HuH-7 (cell line): ENCODE results near the gene EIF3A.
A peak's percentile ranks its signal among the peaks of the same experiment; 100 is the strongest.
"Not testable (repeated sequence)": the region's sequence is repeated elsewhere in the genome, so short reads cannot be mapped to it uniquely, and the experiment has no call there.

Source experiments
- DNase-seq: peaks from one replicate; pipeline ENCODE4 v3.0.0; 2011; ENCODE audit warnings: low spot score

The EIF3A gene, protein sequence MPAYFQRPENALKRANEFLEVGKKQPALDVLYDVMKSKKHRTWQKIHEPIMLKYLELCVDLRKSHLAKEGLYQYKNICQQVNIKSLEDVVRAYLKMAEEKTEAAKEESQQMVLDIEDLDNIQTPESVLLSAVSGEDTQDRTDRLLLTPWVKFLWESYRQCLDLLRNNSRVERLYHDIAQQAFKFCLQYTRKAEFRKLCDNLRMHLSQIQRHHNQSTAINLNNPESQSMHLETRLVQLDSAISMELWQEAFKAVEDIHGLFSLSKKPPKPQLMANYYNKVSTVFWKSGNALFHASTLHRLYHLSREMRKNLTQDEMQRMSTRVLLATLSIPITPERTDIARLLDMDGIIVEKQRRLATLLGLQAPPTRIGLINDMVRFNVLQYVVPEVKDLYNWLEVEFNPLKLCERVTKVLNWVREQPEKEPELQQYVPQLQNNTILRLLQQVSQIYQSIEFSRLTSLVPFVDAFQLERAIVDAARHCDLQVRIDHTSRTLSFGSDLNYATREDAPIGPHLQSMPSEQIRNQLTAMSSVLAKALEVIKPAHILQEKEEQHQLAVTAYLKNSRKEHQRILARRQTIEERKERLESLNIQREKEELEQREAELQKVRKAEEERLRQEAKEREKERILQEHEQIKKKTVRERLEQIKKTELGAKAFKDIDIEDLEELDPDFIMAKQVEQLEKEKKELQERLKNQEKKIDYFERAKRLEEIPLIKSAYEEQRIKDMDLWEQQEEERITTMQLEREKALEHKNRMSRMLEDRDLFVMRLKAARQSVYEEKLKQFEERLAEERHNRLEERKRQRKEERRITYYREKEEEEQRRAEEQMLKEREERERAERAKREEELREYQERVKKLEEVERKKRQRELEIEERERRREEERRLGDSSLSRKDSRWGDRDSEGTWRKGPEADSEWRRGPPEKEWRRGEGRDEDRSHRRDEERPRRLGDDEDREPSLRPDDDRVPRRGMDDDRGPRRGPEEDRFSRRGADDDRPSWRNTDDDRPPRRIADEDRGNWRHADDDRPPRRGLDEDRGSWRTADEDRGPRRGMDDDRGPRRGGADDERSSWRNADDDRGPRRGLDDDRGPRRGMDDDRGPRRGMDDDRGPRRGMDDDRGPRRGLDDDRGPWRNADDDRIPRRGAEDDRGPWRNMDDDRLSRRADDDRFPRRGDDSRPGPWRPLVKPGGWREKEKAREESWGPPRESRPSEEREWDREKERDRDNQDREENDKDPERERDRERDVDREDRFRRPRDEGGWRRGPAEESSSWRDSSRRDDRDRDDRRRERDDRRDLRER (N-terminal part only)

DNA sequence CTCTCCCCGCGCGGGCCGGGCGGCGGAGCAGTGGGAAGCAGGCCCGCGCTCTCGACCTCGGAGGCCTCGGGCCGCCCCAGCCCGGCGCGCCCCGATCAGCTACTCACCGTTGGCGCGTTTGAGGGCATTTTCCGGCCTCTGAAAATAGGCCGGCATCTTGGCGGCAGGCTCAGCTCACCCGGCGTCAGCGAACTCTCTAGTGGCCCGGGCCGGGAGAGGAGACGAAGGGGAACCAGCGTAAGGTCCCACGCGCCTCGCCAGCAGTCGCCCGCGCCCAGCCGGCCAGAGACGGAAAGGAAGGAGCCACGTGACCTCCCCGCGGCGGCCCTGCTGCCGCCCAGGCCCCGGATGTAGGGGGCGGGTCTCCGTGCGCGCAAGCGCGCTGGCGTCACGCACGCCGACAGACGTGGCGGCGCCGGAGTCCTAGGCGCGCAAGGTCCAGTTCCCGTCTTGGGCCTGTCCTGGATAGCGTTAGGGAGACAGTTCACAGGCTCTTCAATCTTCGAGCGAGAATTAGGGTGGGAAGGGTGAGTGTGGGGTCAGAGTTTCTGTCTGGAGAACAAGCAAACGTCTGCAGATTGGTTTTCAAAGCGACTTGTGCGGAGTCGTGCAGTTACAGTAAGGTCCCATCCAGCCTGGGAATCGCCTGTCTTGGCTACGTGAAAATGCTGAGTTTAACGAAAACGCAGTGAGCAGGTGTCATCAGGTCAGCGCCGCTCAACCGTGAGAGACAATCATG is at the start of gene EIF3A:
TSS of gene EIF3A (minus strand) at position 297 of the 739 bp plus-strand sequence. CDS start at position 156, 141 bp downstream.
- peak; percentile 82 for DNase-seq

DNA sequence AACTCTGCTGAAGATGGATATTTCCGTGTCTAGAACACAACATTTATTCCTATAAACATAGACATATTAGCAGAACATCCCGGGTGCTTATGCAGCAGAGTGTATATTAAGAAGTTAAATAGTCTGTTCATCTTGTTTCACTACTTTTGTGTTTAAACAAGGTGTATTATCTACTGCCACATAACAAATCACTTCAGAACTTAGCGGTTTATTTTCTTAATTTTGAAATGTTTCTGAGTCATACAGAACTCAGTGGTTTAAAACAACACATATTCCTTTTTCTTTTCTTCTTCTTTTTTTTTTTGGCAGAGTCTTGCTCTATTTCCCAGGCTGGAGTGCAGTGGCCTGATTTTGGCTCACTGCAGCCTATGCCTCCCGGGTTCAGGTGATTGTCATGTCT is 49.1 kb upstream of the EIF3A start:
- DNase-seq: no peak

DNA sequence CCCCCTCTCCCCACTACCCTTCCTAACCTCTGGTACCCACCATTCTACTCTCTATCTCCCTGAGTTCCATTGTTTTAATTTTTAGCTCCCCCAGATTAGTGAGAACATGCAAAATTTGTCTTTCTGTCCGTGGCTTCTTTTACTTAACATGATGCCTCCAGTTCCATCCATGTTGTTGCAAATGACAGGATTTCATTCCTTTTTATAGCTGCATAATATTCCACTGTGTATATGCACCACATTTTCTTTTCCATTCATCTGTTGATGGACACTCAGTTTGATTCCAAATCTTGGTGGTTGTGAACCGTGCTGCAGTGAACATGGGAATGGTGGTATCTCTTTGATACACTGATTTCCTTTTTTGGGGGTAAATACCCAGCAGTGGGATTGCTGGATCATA is 45.3 kb upstream of the EIF3A start:
- no peak for DNase-seq

DNA sequence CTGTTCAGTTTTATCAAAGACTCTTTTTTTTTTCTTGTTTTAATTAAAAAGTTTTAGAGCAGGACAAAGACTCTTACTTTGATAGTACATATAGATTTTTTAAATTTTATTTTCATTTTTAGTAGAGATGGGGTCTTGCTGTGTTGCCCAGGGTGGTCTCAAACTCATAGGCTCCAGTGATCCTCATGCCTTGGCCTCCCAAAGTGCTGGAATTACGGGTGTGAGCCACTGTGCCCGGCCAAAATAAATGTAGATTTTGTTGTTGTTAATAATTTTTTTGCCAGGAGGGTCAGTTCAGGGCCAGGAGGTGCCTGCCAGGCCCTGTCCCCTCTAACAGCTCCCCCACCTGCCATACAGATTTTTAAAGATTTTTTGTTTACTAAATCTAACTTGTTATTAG is 40.3 kb upstream of the EIF3A start:
- DNase-seq: no peak

DNA sequence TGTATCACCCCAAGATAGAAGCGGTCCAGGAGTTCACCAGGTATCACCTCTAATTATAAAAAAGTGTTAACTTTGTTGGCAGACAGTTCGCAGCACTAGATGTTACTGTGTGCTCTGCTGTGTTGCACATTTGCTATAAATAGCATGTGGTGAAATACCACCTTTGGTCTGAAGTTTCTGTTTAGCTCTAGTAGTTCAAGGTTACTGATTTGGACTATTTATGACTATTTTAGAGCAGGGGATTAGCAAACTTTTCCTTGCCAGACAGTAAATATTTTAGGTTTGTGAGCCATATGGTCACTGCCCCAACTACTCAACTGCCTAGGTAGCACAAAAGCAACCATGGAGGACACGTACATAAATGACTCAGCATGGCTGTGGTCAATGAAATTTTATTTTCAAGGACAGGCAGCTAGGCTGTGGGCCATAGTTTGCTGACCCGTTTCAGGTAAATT is 39.8 kb upstream of the EIF3A start:
- peak; percentile 44 for DNase-seq

DNA sequence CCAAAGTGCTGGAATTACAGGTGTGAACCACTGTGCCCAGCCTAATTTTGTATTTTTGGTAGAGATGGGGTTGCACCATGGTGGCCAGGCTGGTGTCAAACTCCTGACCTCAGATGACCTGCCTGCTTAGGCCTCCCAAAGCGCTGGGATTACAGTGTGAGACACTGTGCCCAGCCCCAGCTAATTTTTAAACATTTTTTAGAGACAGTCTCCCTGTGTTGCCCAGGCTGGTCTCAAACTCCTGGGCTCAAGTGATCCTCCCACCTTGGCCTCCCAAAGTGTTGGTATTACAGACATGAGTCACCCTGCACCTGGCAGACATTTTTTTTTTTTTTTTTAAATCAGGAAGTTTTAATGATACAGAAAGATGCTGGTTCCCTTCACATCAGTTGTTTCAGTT is 38.8 kb upstream of the EIF3A start:
- DNase-seq: no peak

DNA sequence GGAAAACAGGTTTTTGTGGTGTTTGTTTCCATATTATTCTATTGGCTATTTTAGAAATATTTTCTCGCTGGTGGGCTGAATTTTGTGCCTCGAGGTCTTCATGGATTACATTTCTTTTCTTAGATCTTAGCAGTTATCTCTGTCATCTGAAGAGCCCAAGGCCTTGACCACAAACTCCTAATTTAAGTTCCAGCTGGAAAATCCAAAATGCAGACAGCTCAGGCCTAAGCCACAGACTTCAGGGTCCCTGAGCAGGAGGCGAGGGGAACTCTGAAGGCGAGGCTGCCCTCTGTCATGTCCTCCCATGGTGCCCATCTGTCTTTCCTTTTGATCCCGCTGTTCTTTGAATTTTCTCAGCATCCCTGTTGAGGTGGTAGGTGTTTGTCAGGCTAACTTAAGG is 37.6 kb upstream of the EIF3A start:
- DNase-seq: no peak

DNA sequence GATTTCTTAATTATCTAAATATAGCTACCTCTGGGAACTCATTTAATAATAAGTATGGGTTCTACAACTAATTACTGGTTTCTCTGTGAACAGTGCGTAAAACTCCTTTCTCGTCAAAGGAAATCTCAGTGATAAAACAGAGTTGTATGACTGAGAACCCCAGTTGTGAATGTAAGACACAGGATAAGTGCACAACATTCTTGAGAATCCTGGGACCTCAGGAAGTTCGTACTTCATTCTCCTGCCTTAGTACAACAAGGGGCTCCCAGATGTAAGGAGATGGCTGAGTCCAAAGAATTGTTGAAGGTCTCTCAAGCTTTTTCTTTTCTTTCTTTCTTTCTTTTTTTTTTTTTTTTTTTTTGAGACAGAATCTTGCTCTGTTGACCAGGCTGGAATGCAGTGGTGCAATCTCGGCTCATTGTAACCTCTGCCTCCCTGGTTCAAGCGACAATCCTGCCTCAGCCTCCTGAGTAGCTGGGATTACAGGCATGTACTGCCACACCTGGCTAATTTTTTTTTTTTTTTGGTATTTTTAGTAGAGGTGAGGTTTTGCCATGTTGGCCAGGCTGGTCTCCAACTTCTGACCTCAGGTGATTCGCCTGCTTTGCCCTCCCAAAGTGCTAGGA is 35.8 kb upstream of the EIF3A start:
- DNase-seq: no peak

DNA sequence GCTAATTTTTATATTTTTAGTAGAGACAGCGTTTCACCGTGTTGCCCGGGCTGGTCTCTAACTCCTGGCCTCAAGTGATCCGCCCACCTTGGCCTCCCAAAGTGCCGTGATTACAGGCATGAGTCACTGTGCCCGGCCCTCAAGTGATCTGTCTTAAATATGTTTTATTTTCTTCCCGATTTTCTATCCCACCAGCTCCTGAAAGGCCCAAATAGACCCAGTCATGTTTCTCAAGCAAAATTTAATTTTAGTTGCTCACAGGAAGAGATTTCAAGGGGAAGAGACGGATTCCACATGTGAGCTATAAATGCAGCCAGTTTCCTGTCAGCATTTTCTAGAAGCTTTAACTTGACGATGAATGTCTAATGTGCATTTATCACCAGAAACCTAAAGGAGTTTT is 35.3 kb upstream of the EIF3A start:
- DNase-seq: no peak

DNA sequence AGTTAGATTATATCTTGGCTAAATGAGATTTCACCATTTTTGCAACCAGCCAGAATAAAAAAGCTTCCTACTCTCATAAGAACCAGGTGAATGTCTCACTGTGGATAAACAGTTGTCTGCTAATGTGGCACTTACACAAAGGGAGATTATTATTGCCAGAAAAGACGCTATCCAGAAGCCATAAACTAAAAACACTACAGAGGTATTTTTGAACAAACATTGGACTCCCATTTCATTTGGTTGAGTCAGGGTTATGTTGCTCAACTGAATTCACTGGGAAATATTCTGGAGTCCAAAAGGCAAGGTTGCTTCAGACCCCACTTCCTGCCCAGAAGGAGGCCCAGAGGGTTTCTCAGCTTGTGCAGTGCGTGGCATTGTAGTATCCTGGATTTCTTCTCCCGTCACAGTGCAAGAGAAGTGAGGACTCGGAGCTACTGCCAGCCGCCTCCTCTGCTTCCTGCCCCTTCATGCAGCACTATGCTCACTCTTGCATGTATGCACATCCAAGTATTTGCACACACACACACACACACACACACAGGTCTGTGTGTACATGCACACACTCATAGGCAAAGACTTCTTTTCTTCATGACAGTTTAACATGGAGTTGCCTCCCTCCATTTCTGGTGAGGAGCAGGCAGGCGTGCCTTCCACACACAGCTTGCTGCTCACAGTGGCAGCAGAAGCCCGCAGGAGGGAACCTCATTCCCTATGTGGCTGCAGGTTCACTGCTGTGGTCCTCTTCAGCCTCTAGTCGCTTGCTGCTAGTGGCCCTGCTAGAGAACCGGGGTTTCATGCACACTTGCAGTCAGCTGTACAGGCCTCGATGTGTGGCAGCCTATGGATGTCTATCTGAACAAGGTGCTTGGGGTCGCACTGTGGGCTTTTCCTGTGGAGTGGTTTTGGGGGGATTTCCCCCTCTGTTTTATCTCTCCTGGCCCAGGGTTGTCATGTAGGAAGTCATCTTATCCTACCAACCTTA is 33.4 kb upstream of the EIF3A start:
- DNase-seq: peak; percentile 77

DNA sequence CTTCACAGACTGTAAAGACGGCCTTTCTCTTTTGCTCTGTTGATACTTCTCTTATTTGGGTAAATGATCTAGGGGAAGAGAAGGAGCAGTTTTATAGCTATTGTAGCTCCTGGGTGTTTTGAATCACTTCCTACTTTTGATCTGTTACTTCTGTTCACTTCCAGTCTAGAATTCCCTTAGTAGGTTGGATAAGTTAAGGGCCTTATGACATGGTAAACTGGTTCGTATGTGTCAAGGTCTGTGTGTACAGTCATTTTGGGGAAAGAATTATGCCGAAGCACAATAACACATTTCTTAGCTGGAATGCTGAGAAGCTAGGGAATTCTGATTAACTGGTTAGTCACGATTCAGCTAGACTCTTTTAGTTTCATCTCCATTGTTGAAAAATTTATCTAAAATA is 31.4 kb upstream of the EIF3A start:
- DNase-seq: no peak

DNA sequence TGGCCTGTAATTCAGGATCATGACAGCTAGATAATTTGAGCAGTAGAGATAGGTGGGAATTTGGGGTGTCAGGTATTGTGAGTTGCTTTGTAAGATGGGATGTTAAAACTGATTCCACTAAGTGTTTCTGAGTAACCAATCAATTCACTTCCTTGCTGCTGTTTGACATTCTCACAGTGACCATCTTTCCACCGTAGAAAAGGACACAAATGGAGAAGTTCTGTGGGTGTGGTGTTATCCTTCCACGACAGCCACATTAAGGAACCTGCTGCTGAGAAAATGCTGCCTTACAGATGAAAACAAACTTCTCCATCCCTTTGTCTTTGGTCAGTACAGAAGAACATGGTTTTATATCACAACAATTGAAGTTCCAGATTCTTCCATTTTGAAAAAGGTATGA is 27.2 kb upstream of the EIF3A start:
- DNase-seq: not testable (repeated sequence)

DNA sequence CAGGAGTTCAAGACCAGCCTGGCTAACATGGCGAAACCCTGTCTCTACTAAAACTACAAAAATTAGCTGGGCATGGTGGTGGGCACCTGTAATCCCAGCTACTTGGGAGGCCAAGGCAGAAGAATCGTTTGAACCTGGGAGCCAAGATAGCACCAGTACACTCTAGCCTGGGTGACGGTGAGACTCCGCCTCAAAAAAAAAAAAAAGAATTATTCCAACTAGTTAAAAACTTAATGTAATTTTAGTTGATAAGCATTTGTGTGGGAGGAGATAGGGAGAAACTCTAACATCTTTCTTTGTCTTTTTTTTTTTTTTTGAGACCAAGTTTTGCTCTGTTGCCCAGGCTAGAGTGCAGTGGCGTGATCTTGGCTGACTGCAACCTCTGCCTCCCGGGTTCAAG is 26.5 kb upstream of the EIF3A start:
- not testable (repeated sequence) for DNase-seq

DNA sequence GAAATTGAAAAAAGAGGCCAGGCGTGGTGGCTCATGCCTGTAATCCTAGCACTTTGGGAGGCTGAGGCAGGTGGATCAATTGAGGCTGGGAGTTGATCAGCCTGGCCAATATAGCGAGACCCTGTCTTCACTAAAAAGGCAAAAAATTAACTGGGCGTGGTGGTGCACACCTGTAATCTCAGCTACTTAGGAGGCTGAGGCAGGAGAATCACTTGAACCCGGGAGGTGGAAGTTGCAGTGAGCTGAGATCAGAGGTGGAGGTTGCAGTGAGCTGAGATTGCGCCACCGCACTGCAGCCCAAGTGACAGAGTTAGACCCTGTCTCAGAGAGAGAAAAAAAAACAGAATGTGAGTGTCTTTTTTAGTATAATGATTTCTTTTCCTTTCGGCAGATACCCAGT is 25.3 kb upstream of the EIF3A start:
- DNase-seq: not testable (repeated sequence)

DNA sequence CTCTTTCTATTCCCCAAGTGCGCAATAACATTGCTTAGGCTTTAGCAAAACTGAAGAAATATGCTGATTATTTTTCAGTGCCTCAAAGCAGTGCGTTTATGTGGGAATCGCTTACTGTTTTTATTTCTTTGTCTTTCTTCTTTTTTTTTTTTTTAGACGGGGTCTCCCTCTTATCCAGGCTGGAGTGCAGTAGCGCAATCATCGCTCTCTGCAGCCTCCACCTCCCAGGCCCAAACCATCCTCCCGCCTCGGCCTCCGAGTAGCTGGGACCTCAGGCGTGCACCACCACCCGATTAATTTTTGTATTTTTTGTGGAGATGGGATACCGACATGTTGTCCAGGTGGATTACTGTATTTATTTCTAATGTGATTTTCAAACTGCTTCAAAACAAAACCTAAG is 24.5 kb upstream of the EIF3A start:
- DNase-seq: no peak

DNA sequence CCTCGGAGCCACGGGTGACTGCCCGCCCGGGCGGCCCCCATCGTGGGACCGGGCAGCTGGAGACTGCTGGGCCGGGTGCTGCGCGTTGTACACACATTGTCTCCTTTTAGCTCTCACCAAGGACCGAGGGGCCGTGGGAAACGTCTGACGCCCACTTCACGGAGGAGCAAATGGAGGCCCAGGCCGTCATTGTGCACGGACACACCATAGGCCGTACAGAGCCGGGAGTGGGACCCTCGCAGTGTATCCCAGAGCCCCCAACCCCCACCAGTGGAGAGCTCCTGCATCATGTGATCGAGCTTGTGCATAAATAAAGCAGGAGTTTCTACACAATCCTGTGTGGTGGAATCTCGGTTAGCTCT is 24.0 kb upstream of the EIF3A start:
- DNase-seq: no peak

DNA sequence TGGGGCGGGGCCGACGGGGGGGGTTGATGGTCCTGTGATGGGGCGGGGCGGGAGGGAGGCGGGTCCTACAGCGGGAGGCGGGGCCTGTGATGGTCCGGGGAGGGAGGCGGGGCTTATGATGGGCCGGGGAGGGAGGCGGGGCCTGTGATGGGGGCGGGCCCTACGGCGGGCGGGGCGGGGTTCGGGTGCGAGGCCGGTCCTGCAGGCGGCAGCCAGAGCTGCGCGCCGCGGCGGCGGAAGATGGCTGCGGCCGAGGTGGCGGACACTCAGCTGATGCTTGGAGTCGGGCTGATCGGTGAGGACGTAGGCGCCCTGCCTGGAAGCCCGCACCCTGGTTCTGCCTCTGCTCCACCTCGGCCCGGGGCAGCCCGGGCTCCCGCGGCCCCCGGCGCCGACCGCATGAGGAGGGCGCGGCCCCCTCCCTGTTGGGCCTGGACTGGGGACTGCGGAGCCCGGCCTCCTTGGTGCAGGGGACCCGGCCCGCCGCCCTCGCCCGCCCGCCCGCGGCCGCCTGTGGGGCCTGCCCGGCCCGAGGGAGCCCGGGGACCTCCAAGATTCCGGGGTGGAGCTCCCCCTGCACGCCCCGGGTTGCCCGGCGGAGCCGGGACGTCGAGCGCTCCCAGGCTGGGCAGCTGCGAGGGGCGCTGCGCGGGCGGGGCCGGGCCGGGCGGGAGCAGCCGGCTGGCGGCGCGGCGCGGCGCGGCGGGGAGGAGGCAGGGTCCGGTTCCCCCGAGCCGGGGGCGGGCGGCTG is 23.5 kb upstream of the EIF3A start, which contains the start of gene DENND10:
TSS of gene DENND10 (plus strand) at position 211 of the 751 bp plus-strand sequence. CDS start at position 241, 30 bp downstream.
- peak; percentile 86 for DNase-seq

DNA sequence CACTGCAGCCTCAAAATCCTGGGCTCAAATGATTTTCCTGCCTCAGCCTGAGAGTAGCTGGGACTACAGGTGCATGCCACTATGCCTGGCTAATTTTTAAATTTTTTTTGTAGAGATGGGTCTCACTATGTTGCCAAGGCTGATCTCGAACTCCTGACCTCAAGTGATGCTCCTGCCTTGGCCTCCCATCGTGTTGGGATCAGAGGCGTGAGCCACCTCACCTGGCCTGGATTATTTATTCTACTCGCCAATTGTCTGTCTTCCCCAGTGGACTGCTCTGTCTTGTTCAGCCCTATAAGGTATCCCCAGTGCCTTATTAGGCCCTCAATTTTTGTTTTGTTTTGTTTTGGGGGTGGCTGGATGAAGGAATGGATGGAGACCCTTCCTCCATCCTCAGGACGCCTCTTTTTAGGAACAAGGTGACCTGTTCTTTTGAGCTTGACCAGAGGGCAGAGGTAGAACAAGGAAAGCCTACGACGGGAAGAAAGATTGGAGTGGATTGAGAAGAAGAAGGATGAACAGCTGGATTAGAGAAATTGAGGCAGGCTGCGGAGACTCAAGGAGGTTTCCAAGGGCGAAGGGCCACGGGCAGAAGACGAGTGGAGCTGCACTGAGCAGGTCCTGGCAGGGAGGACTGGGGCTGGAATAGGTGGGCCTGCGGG is 22.8 kb upstream of the EIF3A start:
- DNase-seq: no peak
